Right lung (tissue), 5 donors: ENCODE data around the gene IRF2. TPM values are rescaled to one million over a fixed set of nuclear protein-coding genes. Genes with fewer than 3 reads are reported as not detected.
"Not testable (repeated sequence)": the region's sequence is repeated elsewhere in the genome, so short reads cannot be mapped to it uniquely, and the experiment has no call there.

ENCODE experiments used
- DNase-seq, 2 donors: peaks; one replicate each; pipeline ENCODE4 v3.0.0-alpha.2; 2013
- polyA plus RNA-seq, 5 donors: library from polyadenylated mRNA; unstranded; fragments of 120-200 nt; gene quantifications; one replicate each; pipeline versions ENCODE4 v1.2.1 to v1.2.3, GENCODE V29; 2013; ENCODE audit warnings: inconsistent platforms in 1 of 5, low replicate concordance in 1 of 5; ENCODE audit not compliant: insufficient read length in 5 of 5, insufficient read depth in 1 of 5

The IRF2 gene
- polyA plus RNA-seq, 5 donors = 43.9 to 57.1 (median 46.7) TPM

- DNase-seq = no peak
Observed at GRCh38 chr4:184392316-184392715, 82.0 kb downstream of the IRF2 start.

GRCh38 chr4:184389978-184390900 lies 84.1 kb downstream of the IRF2 start:
- no peak for DNase-seq

GRCh38 chr4:184388106-184388505 lies 86.2 kb downstream of the IRF2 start:
- no peak for DNase-seq

- no peak for DNase-seq
Observed at GRCh38 chr4:184387351-184387750, 87.0 kb downstream of the IRF2 start.

- DNase-seq = no peak
Observed at GRCh38 chr4:184386271-184386781, 88.0 kb downstream of the IRF2 start.

GRCh38 chr4:184385705-184386141 lies 88.6 kb downstream of the IRF2 start:
- no peak for DNase-seq

GRCh38 chr4:184384810-184385557 lies 89.4 kb downstream of the IRF2 start:
- DNase-seq = no peak

GRCh38 chr4:184384056-184384809 lies 90.1 kb downstream of the IRF2 start:
- peak; percentile 45 to 50 for DNase-seq

GRCh38 chr4:184383497-184384055 lies 90.8 kb downstream of the IRF2 start:
- no peak for DNase-seq

GRCh38 chr4:184382189-184382846 lies 92.0 kb downstream of the IRF2 start:
- no peak for DNase-seq

GRCh38 chr4:184380707-184381106 lies 93.6 kb downstream of the IRF2 start:
- no peak for DNase-seq

GRCh38 chr4:184380214-184380613 lies 94.1 kb downstream of the IRF2 start:
- DNase-seq = not testable (repeated sequence)

- no peak for DNase-seq
Observed at GRCh38 chr4:184376923-184377322, 97.4 kb downstream of the IRF2 start.

- DNase-seq = no peak
Observed at GRCh38 chr4:184376126-184376838, 98.1 kb downstream of the IRF2 start.

GRCh38 chr4:184375623-184376022 lies 98.7 kb downstream of the IRF2 start:
- DNase-seq = not testable (repeated sequence)

GRCh38 chr4:184375027-184375426 lies 99.3 kb downstream of the IRF2 start:
- DNase-seq = no peak

GRCh38 chr4:184373886-184374405 lies 100.4 kb downstream of the IRF2 start:
- DNase-seq = no peak

GRCh38 chr4:184371390-184371787 lies 103.0 kb downstream of the IRF2 start:
- no peak for DNase-seq

- no peak for DNase-seq
Observed at GRCh38 chr4:184370711-184371389, 103.5 kb downstream of the IRF2 start.
